K562 (cell line): ENCODE data around the gene CENPN. TPM values are rescaled to one million over a fixed set of nuclear protein-coding genes. Genes with fewer than 3 reads are reported as not detected.

Experiments used
- CHD1 ChIP-seq: fragments of 200-600 bp; sonication (generic); IDR thresholded peaks from one replicate; pipeline ENCODE4 v1.6.1; 2012; ENCODE audit warnings: mild to moderate bottlenecking, moderate library complexity, low read length, inconsistent platforms
- ERF ChIP-seq: fragments of 450-650 bp; formaldehyde crosslinking; IDR thresholded peaks from 2 replicates; pipeline ENCODE4 v1.4.0; 2020; ENCODE audit warnings: mild to moderate bottlenecking, mixed read lengths
- RBM39 ChIP-seq: fragments of 200-400 bp; formaldehyde crosslinking; optimal IDR thresholded peaks from 2 replicates; pipeline ENCODE3; 2018; ENCODE audit warnings: low read depth, low read length
- SRSF9 ChIP-seq: fragments of 200-400 bp; formaldehyde crosslinking; IDR thresholded peaks from 2 replicates; pipeline ENCODE4 v1.6.1; 2017; ENCODE audit warnings: low read depth, low read length, borderline replicate concordance
- TBP ChIP-seq: optimal IDR thresholded peaks from 2 replicates; pipeline ENCODE3; 2011; ENCODE audit warnings: low read depth, low read length, improper control_type of control experiment
- polyA plus RNA-seq, 8 experiments: library from polyadenylated mRNA; depleted of rRNA in 4 of 8; stranded (reverse) in 5 of 8; unstranded in 3 of 8; fragments of >200 nt; fragmentation: Nextera tagmentation in 2 of 8; fragmentation: Illumina TruSeq in 1 of 8; extraction: Ambion mirVana in 2 of 8; extraction: Trizol in 1 of 8; gene quantifications; 2 replicates each; pipeline versions ENCODE4 v1.2.1 to v1.2.3, GENCODE V29; 2011 to 2014; ENCODE audit warnings: inconsistent platforms in 1 of 8, missing spikeins in 1 of 8
- total RNA-seq, 7 experiments: library from RNA; depleted of rRNA in 6 of 7; stranded (reverse); fragments of >200 nt in 6 of 7; fragmentation: Illumina TruSeq in 2 of 7; extraction: Trizol in 2 of 7; gene quantifications; 2 replicates each; pipeline versions ENCODE4 v1.2.1 to v1.2.3, GENCODE V29; 2011 to 2021; ENCODE audit warnings: low replicate concordance in 1 of 7
- TF ChIP-seq, protein P1 (sequence below): fragments of 450-650 bp; formaldehyde crosslinking; IDR thresholded peaks from 2 replicates; pipeline ENCODE4 v1.4.0; 2020; ENCODE audit warnings: mild to moderate bottlenecking, moderate library complexity
- TF ChIP-seq, protein P2 (sequence below): sonication (generic); formaldehyde crosslinking; IDR thresholded peaks from 2 replicates; pipeline ENCODE4 v1.8.1; 2023; ENCODE audit warnings: missing genetic modification reagents, mild to moderate bottlenecking, borderline replicate concordance
- TF ChIP-seq, protein P3 (sequence below): sonication (generic); formaldehyde crosslinking; IDR thresholded peaks from 2 replicates; pipeline ENCODE4 v1.8.1; 2023; ENCODE audit warnings: mild to moderate bottlenecking, missing genetic modification reagents
- TF ChIP-seq, protein P4 (sequence below): fragments of 250-450 bp; sonication (Bioruptor Pico); IDR thresholded peaks from 2 replicates; pipeline ENCODE4 v1.8.0; 2022; ENCODE audit warnings: inconsistent platforms, mild to moderate bottlenecking, moderate library complexity, borderline replicate concordance
- TF ChIP-seq, protein P5 (sequence below): fragments of 150-350 bp; conservative IDR thresholded peaks from 2 replicates; pipeline ENCODE4 v1.6.1; 2014; ENCODE audit warnings: low read length
- TF ChIP-seq, protein P6 (sequence below): sonication (generic); formaldehyde crosslinking; IDR thresholded peaks from 2 replicates; pipeline ENCODE4 v1.8.1; 2022; ENCODE audit warnings: missing genetic modification reagents

CENPN gene
- total and polyA plus RNA-seq, 9 of the 15 experiments (the other 6 are each of a cell fraction or from before 2014, with no cell fraction given): 92.3 to 384 (median 140) TPM

DNA sequence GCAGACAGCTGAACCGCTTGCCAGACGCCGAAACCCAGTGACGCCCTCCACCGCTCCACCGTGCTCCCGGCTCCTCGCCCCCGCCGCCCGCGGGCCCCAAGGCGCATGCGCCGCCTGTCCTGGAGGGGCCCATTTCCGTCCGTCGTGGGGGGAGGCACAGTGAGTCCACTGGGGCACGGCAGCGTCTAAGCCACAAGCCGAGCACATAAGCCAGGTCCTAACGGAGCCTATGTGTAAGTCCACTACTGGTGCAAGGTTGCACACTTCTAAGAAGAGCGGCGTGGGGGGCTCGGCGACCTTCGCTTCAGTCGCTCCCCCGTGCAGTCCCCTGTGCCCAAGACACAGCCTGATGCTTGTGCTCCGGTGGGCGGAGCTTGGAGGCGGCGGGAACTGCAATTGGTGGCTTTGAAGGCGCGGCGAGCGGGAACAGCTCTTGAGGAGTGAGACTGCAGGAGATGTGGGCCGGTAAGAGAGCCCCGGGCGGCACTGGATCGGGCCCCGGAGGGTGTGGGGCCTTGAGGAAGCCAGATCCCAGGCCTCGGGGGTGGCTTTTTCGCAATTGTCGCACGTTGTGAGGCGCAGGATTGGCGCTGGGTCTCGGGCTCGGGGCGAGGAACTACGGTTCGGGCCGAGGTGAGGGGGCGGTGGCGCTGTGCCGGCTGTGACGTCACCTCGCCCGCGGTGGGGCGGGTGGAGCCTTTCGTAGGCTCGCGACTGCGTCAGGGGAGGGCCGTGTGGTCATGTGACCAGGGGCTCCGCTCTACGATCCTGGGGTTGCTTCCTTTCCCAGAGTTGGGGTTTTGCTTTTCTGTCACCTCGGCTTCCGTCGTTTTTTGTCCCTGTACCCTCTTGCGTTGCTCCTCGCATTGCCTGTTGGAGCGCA is at the start of gene CENPN, which contains the start of gene CMC2 (continued):
- TF ChIP-seq, protein P1, sequence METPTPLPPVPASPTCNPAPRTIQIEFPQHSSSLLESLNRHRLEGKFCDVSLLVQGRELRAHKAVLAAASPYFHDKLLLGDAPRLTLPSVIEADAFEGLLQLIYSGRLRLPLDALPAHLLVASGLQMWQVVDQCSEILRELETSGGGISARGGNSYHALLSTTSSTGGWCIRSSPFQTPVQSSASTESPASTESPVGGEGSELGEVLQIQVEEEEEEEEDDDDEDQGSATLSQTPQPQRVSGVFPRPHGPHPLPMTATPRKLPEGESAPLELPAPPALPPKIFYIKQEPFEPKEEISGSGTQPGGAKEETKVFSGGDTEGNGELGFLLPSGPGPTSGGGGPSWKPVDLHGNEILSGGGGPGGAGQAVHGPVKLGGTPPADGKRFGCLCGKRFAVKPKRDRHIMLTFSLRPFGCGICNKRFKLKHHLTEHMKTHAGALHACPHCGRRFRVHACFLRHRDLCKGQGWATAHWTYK (CRISPR knock-in tag): peak; percentile 11; the same call in 1 of the 2 replicates
- TF ChIP-seq, protein P2, sequence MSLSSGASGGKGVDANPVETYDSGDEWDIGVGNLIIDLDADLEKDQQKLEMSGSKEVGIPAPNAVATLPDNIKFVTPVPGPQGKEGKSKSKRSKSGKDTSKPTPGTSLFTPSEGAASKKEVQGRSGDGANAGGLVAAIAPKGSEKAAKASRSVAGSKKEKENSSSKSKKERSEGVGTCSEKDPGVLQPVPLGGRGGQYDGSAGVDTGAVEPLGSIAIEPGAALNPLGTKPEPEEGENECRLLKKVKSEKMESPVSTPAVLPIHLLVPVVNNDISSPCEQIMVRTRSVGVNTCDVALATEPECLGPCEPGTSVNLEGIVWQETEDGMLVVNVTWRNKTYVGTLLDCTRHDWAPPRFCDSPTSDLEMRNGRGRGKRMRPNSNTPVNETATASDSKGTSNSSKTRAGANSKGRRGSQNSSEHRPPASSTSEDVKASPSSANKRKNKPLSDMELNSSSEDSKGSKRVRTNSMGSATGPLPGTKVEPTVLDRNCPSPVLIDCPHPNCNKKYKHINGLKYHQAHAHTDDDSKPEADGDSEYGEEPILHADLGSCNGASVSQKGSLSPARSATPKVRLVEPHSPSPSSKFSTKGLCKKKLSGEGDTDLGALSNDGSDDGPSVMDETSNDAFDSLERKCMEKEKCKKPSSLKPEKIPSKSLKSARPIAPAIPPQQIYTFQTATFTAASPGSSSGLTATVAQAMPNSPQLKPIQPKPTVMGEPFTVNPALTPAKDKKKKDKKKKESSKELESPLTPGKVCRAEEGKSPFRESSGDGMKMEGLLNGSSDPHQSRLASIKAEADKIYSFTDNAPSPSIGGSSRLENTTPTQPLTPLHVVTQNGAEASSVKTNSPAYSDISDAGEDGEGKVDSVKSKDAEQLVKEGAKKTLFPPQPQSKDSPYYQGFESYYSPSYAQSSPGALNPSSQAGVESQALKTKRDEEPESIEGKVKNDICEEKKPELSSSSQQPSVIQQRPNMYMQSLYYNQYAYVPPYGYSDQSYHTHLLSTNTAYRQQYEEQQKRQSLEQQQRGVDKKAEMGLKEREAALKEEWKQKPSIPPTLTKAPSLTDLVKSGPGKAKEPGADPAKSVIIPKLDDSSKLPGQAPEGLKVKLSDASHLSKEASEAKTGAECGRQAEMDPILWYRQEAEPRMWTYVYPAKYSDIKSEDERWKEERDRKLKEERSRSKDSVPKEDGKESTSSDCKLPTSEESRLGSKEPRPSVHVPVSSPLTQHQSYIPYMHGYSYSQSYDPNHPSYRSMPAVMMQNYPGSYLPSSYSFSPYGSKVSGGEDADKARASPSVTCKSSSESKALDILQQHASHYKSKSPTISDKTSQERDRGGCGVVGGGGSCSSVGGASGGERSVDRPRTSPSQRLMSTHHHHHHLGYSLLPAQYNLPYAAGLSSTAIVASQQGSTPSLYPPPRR (CRISPR knock-in tag): 0 out of 2 replicates have a peak, but pooled peaks have one; percentile 17
- TF ChIP-seq, protein P3, sequence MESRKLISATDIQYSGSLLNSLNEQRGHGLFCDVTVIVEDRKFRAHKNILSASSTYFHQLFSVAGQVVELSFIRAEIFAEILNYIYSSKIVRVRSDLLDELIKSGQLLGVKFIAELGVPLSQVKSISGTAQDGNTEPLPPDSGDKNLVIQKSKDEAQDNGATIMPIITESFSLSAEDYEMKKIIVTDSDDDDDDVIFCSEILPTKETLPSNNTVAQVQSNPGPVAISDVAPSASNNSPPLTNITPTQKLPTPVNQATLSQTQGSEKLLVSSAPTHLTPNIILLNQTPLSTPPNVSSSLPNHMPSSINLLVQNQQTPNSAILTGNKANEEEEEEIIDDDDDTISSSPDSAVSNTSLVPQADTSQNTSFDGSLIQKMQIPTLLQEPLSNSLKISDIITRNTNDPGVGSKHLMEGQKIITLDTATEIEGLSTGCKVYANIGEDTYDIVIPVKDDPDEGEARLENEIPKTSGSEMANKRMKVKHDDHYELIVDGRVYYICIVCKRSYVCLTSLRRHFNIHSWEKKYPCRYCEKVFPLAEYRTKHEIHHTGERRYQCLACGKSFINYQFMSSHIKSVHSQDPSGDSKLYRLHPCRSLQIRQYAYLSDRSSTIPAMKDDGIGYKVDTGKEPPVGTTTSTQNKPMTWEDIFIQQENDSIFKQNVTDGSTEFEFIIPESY (CRISPR knock-in tag): peak; percentile 43
- peak; percentile 79 for TF ChIP-seq RBM39
- TF ChIP-seq, protein P4, sequence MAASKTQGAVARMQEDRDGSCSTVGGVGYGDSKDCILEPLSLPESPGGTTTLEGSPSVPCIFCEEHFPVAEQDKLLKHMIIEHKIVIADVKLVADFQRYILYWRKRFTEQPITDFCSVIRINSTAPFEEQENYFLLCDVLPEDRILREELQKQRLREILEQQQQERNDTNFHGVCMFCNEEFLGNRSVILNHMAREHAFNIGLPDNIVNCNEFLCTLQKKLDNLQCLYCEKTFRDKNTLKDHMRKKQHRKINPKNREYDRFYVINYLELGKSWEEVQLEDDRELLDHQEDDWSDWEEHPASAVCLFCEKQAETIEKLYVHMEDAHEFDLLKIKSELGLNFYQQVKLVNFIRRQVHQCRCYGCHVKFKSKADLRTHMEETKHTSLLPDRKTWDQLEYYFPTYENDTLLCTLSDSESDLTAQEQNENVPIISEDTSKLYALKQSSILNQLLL (CRISPR knock-in tag): 0 out of 2 replicates have a peak, but pooled peaks have one; percentile 5
- TF ChIP-seq TBP: peak; percentile 76
- TF ChIP-seq, protein P5, sequence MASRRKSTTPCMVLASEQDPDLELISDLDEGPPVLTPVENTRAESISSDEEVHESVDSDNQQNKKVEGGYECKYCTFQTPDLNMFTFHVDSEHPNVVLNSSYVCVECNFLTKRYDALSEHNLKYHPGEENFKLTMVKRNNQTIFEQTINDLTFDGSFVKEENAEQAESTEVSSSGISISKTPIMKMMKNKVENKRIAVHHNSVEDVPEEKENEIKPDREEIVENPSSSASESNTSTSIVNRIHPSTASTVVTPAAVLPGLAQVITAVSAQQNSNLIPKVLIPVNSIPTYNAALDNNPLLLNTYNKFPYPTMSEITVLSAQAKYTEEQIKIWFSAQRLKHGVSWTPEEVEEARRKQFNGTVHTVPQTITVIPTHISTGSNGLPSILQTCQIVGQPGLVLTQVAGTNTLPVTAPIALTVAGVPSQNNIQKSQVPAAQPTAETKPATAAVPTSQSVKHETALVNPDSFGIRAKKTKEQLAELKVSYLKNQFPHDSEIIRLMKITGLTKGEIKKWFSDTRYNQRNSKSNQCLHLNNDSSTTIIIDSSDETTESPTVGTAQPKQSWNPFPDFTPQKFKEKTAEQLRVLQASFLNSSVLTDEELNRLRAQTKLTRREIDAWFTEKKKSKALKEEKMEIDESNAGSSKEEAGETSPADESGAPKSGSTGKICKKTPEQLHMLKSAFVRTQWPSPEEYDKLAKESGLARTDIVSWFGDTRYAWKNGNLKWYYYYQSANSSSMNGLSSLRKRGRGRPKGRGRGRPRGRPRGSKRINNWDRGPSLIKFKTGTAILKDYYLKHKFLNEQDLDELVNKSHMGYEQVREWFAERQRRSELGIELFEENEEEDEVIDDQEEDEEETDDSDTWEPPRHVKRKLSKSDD: no peak
- TF ChIP-seq, protein P6, sequence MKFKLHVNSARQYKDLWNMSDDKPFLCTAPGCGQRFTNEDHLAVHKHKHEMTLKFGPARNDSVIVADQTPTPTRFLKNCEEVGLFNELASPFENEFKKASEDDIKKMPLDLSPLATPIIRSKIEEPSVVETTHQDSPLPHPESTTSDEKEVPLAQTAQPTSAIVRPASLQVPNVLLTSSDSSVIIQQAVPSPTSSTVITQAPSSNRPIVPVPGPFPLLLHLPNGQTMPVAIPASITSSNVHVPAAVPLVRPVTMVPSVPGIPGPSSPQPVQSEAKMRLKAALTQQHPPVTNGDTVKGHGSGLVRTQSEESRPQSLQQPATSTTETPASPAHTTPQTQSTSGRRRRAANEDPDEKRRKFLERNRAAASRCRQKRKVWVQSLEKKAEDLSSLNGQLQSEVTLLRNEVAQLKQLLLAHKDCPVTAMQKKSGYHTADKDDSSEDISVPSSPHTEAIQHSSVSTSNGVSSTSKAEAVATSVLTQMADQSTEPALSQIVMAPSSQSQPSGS: peak; percentile 92
- TF ChIP-seq CHD1: no peak
- TF ChIP-seq ERF: peak; percentile 64; the same call in 1 of the 2 replicates
- no peak for TF ChIP-seq SRSF9
